HCT116 (cell line): ENCODE data around the gene VPS11. TPM values are rescaled to one million over a fixed set of nuclear protein-coding genes. Genes with fewer than 3 reads are reported as not detected.

Experiments
- ATAC-seq: fragments of 200-7000 bp; cut with Tn5 transposase; 2 replicates; pipeline ENCODE4 v1.9.1; 2020; ENCODE audit warnings: mild to moderate bottlenecking, moderate library complexity
- BruUV-seq: library from RNA; stranded (reverse); fragments of 400-500 nt; replicated peaks from 2 replicates; lab custom pipeline; 2021; lab: Mats Ljungman, UMichigan
- CTCF ChIA-PET: fragments of 300-600 bp; sonication (Branson Sonifier 250); formaldehyde crosslinking; loops from one replicate; lab custom pipeline; 2021; ENCODE audit warnings: antibody characterized with exemption; lab: Charles Lee
- POLR2A ChIA-PET: fragments of 300-600, 350-600 bp; sonication (Branson Sonifier 250); formaldehyde crosslinking; loops from one replicate; lab custom pipeline; 2021; ENCODE audit warnings: antibody characterized with exemption; lab: Charles Lee
- RAD21 ChIA-PET, 2 experiments: fragments of 300-600 bp; sonication (Branson Sonifier 250); formaldehyde crosslinking; loops; one replicate each; lab custom pipeline; 2023; ENCODE audit warnings: low total read pairs in 2 of 2; ENCODE audit not compliant: uncharacterized antibody in 2 of 2, unreplicated experiment in 2 of 2, low non-redundant PET in 1 of 2; lab: Charles Lee
- DNase-seq: peaks from one replicate; pipeline ENCODE4 v3.0.0-alpha.2; 2010; ENCODE audit warnings: low read depth, low spot score
- H2AFZ ChIP-seq: fragments of 200-600 bp; shearing (Covaris generic), sonication (generic); 2 replicates; pipeline ENCODE4 v1.6.1; 2017; ENCODE audit warnings: low read depth, mixed run types, mixed read lengths, antibody characterized with exemption, low read length; ENCODE audit not compliant: poor library complexity, severe bottlenecking
- H3K27ac ChIP-seq: 2 replicates; pipeline ENCODE4 v1.5.1; 2012; ENCODE audit warnings: low read depth, low read length
- H3K27me3 ChIP-seq: fragments of 200-600 bp; sonication (generic); 2 replicates; pipeline ENCODE4 v1.6.1; 2016; ENCODE audit warnings: mixed run types, low read length, mixed read lengths; ENCODE audit not compliant: insufficient read depth
- H3K36me3 ChIP-seq, 2 experiments: fragments of 200-500 bp in 1 of 2; fragments of 200-600 bp in 1 of 2; sonication (Bioruptor generic) in 1 of 2; sonication (generic) in 1 of 2; 2 replicates each; pipeline versions ENCODE4 v1.5.1 to v1.6.1; 2014 to 2016; ENCODE audit warnings: low read length in 2 of 2, inconsistent platforms in 1 of 2, mixed read lengths in 1 of 2, mixed run types in 1 of 2; ENCODE audit not compliant: insufficient read depth in 2 of 2, control insufficient read depth in 1 of 2
- H3K4me1 ChIP-seq, 2 experiments: fragments of 200-600 bp in 1 of 2; sonication (generic) in 1 of 2; 2 replicates each; pipeline versions ENCODE4 v1.5.1 to v1.6.1; 2012 to 2017; ENCODE audit warnings: low read length in 2 of 2, inconsistent platforms in 1 of 2, mild to moderate bottlenecking in 1 of 2, mixed read lengths in 1 of 2, mixed run types in 1 of 2, moderate library complexity in 1 of 2; ENCODE audit not compliant: insufficient read depth in 2 of 2, control insufficient read depth in 1 of 2
- H3K4me2 ChIP-seq: fragments of 200-600 bp; sonication (generic); 2 replicates; pipeline ENCODE4 v1.6.1; 2017; ENCODE audit warnings: mixed run types, low read length, mixed read lengths
- H3K4me3 ChIP-seq, 2 experiments: fragments of 200-600 bp in 1 of 2; sonication (generic) in 1 of 2; replicated peaks in 1 of 2; 2 replicates each; pipeline ENCODE4 v1.5.1; 2011 to 2016; ENCODE audit warnings: low read length in 2 of 2, control low read depth in 1 of 2, low read depth in 1 of 2, mild to moderate bottlenecking in 1 of 2, mixed read lengths in 1 of 2, mixed run types in 1 of 2
- H3K79me2 ChIP-seq: fragments of 200-600 bp; sonication (generic); 2 replicates; pipeline ENCODE4 v1.6.1; 2017; ENCODE audit warnings: mild to moderate bottlenecking, mixed run types, low read length, moderate library complexity, mixed read lengths; ENCODE audit not compliant: insufficient read depth
- H3K9ac ChIP-seq: fragments of 200-600 bp; sonication (generic); 2 replicates; pipeline ENCODE4 v1.6.1; 2016; ENCODE audit warnings: low read length, mixed read lengths
- H3K9me2 ChIP-seq: fragments of 200-600 bp; sonication (generic), shearing (Covaris generic); 2 replicates; pipeline ENCODE4 v1.6.1; 2017; ENCODE audit warnings: mixed run types, mild to moderate bottlenecking, moderate library complexity; ENCODE audit not compliant: insufficient read depth
- H3K9me3 ChIP-seq, 2 experiments: fragments of 200-500 bp in 1 of 2; fragments of 200-600 bp in 1 of 2; sonication (Bioruptor generic) in 1 of 2; sonication (generic) in 1 of 2; 2 replicates each; pipeline ENCODE4 v1.6.1; 2014 to 2017; ENCODE audit warnings: low read length in 2 of 2, mixed read lengths in 2 of 2, inconsistent platforms in 1 of 2, low read depth in 1 of 2, mild to moderate bottlenecking in 1 of 2, mixed run types in 1 of 2, moderate library complexity in 1 of 2; ENCODE audit not compliant: control insufficient read depth in 1 of 2, insufficient read depth in 1 of 2
- H4K20me1 ChIP-seq: fragments of 200-600 bp; sonication (generic), shearing (Covaris generic); 2 replicates; pipeline ENCODE4 v1.6.1; 2017; ENCODE audit warnings: mixed run types, mild to moderate bottlenecking, moderate library complexity; ENCODE audit not compliant: insufficient read depth
- CEBPB ChIP-seq: IDR thresholded peaks from 2 replicates; pipeline ENCODE4 v1.6.1; 2012; ENCODE audit warnings: low read depth
- EGR1 ChIP-seq: IDR thresholded peaks from 2 replicates; pipeline ENCODE4 v1.6.1; 2012; ENCODE audit warnings: low read depth
- ELF1 ChIP-seq: IDR thresholded peaks from 2 replicates; pipeline ENCODE4 v1.6.1; 2012; ENCODE audit warnings: low read depth, borderline replicate concordance
- EZH2 ChIP-seq: fragments of 200-600 bp; sonication (generic); IDR thresholded peaks from 2 replicates; pipeline ENCODE4 v1.6.1; 2017; ENCODE audit warnings: antibody characterized with exemption, mixed run types
- EZH2phosphoT487 ChIP-seq: fragments of 200-600 bp; IDR thresholded peaks from 2 replicates; pipeline ENCODE4 v1.6.1; 2018; ENCODE audit warnings: antibody characterized with exemption, borderline replicate concordance
- FOSL1 ChIP-seq: IDR thresholded peaks from 2 replicates; pipeline ENCODE4 v1.6.1; 2012; ENCODE audit warnings: low read depth
- JUND ChIP-seq: IDR thresholded peaks from 2 replicates; pipeline ENCODE4 v1.6.1; 2012
- REST ChIP-seq: IDR thresholded peaks from 2 replicates; pipeline ENCODE4 v1.6.1; 2012; ENCODE audit warnings: low read depth
- SIN3A ChIP-seq: IDR thresholded peaks from 2 replicates; pipeline ENCODE4 v1.6.1; 2012; ENCODE audit warnings: low read depth
- SP1 ChIP-seq: IDR thresholded peaks from 2 replicates; pipeline ENCODE4 v1.6.1; 2012; ENCODE audit warnings: low read depth
- SRF ChIP-seq: IDR thresholded peaks from 2 replicates; pipeline ENCODE4 v1.6.1; 2012; ENCODE audit warnings: low read depth
- TCF7L2 ChIP-seq: IDR thresholded peaks from 2 replicates; pipeline ENCODE4 v1.7.0; 2011; ENCODE audit warnings: borderline replicate concordance, inconsistent platforms; ENCODE audit not compliant: insufficient read depth, insufficient read length; ENCODE audit errors: extremely low read depth
- YY1 ChIP-seq: IDR thresholded peaks from 2 replicates; pipeline ENCODE4 v1.6.1; 2011; ENCODE audit warnings: low read length, low read depth, moderate library complexity, mild to moderate bottlenecking; ENCODE audit not compliant: insufficient replicate concordance; ENCODE audit errors: extremely low read depth
- ZBTB33 ChIP-seq: IDR thresholded peaks from 2 replicates; pipeline ENCODE4 v1.6.1; 2011; ENCODE audit warnings: mild to moderate bottlenecking, low read length, moderate library complexity; ENCODE audit not compliant: insufficient replicate concordance; ENCODE audit errors: extremely low read depth
- ZNF274 ChIP-seq: fragments of 200-500 bp; sonication (Bioruptor generic); IDR thresholded peaks from 2 replicates; pipeline ENCODE4 v1.6.1; 2014; ENCODE audit warnings: mild to moderate bottlenecking, low read depth, low read length, inconsistent platforms
- intact Hi-C: fragments of 100-400 bp; cut with micrococcal nuclease; formaldehyde crosslinking; loops from 2 replicates; pipeline ENCODE4 v1.10.0; 2022
- total RNA-seq: library from RNA; stranded (reverse); gene quantifications from one replicate; pipeline ENCODE4 v1.2.1, GENCODE V29; 2021; ENCODE audit not compliant: unreplicated experiment

VPS11 gene
- total RNA-seq, 1 experiment from 2014 or later, result 20.4 TPM

GRCh38 chr11:119048644-119049043 lies 19.0 kb upstream of the VPS11 start:
- BruUV-seq, result no TSS peak
- Histone ChIP-seq H3K4me1 (no peaks in the 10 kb centered on the region), H2AFZ (no peak overlapping the region), H3K27me3 (no peaks in the 10 kb centered on the region), H3K79me2 (no peaks in the 10 kb centered on the region), H3K9me3 (no peaks in the 10 kb centered on the region), H4K20me1 (no peaks in the 10 kb centered on the region), H3K4me2 (no peak overlapping the region), H3K27ac (no peak overlapping the region), H3K4me3 (no peak overlapping the region), H3K9me2 (no peaks in the 10 kb centered on the region), H3K36me3 (peaks cover 49 to 56% of the 10 kb centered on the region in 2 experiments), H3K9ac (no peak overlapping the region)
- no peak for TF ChIP-seq FOSL1
- no peak for TF ChIP-seq SP1
- no peak for TF ChIP-seq TCF7L2
- TF ChIP-seq EZH2, result no peak
- TF ChIP-seq ELF1, result no peak
- no peak for TF ChIP-seq EZH2phosphoT487
- TF ChIP-seq CEBPB, result no peak
- no peak for TF ChIP-seq SIN3A
- TF ChIP-seq YY1, result no peak
- TF ChIP-seq ZNF274, result no peak
- RAD21 ChIA-PET, result no interaction called here
- POLR2A ChIA-PET, result no interaction called here
- CTCF ChIA-PET, result no interaction called here
- ATAC-seq (no peak), DNase-seq (no peak)
- intact Hi-C loops, result no loop called here

DNA sequence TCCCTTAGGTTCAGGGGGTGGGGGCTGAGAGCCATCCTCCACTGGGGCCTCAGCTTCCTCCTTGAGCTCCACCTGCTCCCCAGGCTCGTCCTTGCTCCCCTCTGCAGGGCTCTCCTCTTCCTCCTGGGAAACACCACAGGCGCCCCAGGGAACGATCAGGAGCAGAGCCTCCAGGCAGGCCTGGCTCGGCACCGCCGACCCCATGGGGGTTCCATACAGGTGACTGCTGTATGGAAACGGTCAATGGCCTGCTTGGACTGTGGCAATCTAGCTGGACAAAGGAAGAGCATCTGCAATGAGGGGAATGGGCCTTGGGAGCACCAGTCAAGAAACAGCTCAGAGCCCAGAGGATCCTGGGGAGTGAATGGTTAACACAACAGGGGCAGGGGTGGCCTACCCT lies 18.5 kb upstream of the VPS11 start:
- Histone ChIP-seq H3K4me1 (no peaks in the 10 kb centered on the region), H3K9ac (no peak overlapping the region), H3K36me3 (peaks cover 53 to 61% of the 10 kb centered on the region in 2 experiments), H2AFZ (no peak overlapping the region), H3K27ac (no peak overlapping the region), H3K4me3 (no peak overlapping the region), H3K4me2 (no peak overlapping the region), H4K20me1 (no peaks in the 10 kb centered on the region), H3K79me2 (no peaks in the 10 kb centered on the region; the same call in 1 of the 2 replicates), H3K27me3 (no peaks in the 10 kb centered on the region), H3K9me2 (no peaks in the 10 kb centered on the region), H3K9me3 (no peaks in the 10 kb centered on the region)
- ChIA-PET POLR2A (no interaction called here), CTCF (no interaction called here), RAD21 (no interaction called here)
- no TSS peak for BruUV-seq
- ATAC-seq (no peak), DNase-seq (no peak)
- intact Hi-C loops, result no loop called here
- TF ChIP-seq EZH2phosphoT487 (no peak), SIN3A (no peak), SP1 (no peak), REST (no peak), ELF1 (no peak), YY1 (no peak), JUND (no peak), FOSL1 (no peak), EGR1 (no peak), TCF7L2 (no peak), SRF (no peak), ZNF274 (no peak), EZH2 (no peak), ZBTB33 (no peak)
